Prostate gland (tissue), 2 donors: Measurements from ENCODE around the gene CBX6.

Source experiments
- CTCF ChIP-seq, 4 experiments: fragments of 200-600 bp in 2 of 4; fragments of 450-650 bp in 2 of 4; sonication (generic) in 2 of 4; IDR thresholded peaks; 1 replicate in 3 of 4; 2 replicates in 1 of 4; pipeline ENCODE4 v1.5.1; 2016 to 2019; ENCODE audit warnings: antibody characterized with exemption in 4 of 4, mild to moderate bottlenecking in 2 of 4, moderate library complexity in 2 of 4
- POLR2A ChIP-seq: fragments of 450-650 bp; IDR thresholded peaks from one replicate; pipeline ENCODE4 v1.6.1; 2016; ENCODE audit warnings: antibody characterized with exemption, mild to moderate bottlenecking
- POLR2AphosphoS5 ChIP-seq: sonication (generic); formaldehyde crosslinking; IDR thresholded peaks from one replicate; pipeline ENCODE4 v1.6.1; 2017; ENCODE audit warnings: antibody characterized with exemption

DNA sequence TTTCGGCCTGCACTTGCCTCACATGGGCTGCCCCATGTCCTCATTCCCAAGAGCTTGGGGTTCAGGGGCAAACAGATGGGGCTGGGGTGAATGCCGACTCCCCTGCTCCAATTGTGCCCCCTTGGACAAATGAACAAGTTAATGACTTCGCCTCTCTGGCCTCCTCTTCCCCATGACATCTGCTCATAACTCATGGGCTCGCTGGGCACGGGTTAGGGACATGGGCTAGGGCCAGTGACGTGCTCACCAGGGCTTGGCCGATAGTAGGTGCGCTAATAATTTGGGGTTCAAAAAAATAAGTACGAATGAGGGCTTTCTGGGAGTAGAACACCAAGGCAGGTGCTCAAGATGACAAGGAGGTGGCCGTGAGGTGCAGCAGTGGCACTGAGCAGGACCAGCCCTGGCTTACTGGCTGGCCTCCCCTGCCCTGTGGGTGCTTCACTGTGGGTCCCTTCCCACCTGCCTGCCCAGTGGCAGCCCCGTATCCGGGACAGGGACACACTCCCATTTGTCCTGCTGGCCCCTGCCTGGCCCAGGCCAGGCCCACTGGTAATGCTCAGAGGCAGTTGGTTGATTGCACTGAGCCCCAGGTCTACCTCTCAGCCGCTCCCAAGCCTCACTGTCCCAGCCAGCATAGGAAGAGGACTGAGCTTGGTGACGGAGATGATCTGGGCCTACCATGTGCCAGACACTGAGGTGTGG is 12.3 kb downstream of the CBX6 start:
- TF ChIP-seq CTCF (IDR thresholded peaks at IDR 0.05) (no peak), POLR2AphosphoS5 (no peak), POLR2A (no peak)
